ENCODE measurements around the gene MFRP.

Gene MFRP

GRCh38 chr11:119318240-119319135, 28.0 kb downstream of the MFRP start:
- DNase-seq (ENCODE audit: low spot score) = no peak

DNA sequence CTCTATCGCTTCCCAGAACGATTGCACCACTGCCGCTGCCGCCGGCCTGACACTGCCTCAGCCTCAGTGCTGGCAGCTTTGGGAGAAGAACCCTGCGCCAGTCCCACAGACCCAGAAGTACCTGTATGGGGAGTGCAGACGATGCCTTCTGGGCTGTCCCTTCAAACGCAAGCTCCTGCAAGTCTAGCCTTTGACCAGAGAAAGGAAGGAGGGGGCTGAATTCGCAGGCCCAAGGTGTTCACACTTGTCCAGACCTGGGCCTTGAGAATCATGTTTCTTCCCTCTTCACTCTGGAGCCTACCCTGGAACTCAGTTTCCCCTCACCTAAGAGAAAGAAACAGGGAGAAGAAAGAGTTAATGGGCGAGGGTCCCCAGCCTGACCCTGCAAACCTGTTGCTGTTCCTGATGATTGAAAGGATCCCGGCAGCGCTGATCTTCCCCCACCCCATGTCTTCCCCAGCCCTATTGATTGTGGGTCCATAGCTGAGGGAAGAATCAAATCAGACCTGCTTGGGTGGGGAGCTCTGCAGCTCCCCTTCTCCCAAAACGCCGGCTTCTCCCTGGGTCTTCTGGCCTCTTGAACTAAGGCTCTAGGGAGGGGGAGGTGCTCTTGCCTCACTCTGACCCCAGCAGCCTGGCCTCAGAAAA, 28.8 kb downstream of the MFRP start:
- DNase-seq (ENCODE audit: low spot score) = no peak

DNA sequence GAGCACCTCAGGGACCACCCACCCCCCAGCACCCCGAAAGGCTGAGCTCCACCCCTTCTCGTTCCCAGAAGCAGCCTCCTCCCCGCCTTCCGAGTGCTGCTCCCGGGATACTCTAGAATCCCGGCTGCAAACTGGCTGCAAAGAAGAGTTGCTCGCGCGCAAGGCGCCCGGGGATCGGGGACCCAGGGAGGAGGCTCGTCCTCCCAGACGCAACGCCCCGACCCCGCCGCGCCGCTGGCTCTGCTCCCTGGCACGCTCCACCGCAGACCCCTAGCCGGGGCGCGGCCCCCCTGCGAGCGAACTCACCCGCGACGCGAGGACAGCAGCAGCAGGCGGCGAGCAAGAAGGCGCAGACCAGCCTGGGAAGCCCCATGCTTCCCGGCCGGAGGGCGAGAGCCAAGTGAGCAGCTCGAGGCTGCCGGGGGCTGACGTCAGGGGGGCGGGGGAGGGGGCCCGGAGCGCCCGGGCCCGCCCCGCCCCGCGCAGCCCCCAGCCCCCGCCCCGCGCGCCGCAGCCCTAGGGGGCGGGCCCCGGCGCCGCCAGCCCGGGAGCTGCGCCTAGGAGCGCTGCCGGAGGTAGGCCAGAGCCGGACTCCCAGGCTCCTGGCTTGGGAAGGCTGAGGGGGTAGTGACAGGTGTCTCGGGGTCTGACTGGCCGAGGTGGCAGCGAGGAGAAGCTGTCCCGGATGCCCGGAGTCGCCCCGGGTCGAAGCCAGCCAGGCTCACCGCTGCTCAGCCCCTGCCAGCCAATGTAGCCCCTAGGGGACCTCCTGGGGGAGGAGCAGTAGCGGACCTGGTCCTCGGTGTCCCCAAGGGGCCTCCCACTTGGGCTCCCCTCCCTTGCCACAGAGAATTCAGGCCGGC, 29.5 kb downstream of the MFRP start, which contains the start of gene MCAM:
TSS of gene MCAM (minus strand) at position 402 of the 863 bp plus-strand sequence. CDS start at position 373, 29 bp downstream.
- no peak for DNase-seq (ENCODE audit: low spot score)

DNA sequence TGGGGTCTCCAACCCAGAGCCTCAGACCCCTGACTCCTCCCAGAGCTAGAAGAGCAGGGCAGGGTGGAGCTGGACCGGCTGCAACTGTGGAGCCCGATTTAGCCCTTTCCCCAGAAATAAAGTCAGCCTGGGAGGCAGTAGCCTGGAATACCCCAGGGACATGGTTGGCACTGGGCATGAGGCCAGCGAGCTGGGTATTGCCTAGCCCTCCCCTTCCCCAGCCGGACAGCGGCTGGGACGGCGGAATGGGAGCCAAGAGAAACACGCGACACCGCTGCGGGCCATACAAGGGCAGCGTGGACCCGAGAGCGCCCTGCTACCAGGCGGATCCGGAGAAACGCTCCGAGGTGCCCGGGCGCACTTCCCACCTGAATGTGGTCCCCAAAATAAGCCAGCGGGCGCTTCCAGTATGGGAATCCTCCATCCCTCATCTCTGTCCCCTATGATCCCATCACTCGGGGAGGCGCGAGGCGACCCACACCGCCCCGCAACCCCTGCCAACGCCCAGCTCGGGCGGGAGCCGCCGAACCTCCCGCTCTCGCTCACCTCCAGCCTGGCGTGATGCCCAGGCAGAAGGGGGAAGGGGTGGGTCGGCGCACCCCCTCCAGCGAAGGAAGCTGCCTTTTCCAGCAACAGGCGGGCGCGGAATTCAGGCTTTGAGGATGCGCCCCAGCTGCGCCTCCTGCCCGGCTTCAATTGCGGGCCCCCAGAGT, 30.3 kb downstream of the MFRP start:
- no peak for DNase-seq (ENCODE audit: low spot score)

DNA sequence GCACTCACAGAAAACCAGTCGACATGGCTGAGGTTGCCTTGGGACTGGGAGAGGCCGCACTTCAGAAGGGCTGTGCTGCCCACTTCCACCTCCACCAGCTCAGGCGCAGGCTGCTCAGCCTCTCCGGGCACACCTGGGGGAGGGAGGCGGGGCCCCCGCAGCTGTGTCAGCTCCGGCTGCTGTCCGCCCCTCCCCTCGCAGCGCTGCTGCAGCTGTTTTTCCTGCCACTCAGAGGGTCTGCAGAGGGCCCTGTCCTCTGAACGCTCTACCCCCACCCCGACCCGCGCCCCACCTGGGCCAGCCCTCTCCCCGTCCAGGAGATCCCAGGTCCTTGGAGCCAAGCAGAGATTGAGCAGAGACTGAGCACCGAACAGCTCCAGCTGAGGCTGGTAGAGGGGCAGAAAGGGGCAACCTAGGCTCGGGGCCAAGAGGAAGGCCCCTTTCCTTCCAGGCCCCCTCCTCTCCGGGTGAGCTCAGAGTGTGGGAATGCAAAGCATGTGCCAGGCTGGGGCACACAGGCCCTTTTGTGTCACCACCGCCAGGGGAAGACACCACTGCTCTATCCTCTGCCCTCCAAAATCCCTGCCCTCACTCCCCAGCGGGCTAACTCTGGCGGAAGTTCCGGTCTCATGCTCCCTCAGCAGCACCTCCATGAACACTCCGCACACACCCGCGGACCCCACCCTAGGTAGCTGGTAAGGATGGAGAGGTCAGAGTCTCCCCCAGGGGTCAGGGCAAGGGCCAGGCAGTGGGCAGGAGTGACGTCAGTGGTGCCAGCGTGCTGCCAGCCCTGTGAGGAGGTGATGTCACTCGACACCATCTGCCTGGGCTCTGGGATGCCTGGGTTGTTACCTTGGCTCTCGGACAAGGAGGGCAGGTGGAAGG, 31.1 kb downstream of the MFRP start:
- DNase-seq (ENCODE audit: low spot score) = no peak

DNA sequence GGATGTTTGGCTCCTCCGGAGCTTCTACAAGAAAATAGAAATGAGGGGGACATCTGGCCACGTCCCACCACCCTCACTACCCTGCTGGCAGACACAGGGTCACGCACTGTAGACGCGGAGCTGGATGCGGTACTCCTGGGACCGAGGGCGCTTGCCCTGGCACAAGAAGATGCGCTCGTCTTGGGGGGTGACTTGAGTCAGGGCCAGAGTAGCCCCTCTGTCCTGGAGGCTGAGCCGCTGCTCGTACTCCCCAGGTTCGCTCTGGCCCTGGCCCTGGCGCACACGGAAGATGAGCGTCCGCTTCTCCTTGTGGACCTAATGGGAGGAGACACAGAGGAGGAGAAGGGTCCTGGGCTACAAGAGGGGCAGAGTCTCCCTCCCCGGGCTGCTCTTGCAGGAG, 31.8 kb downstream of the MFRP start:
- no peak for DNase-seq (ENCODE audit: low spot score)

DNA sequence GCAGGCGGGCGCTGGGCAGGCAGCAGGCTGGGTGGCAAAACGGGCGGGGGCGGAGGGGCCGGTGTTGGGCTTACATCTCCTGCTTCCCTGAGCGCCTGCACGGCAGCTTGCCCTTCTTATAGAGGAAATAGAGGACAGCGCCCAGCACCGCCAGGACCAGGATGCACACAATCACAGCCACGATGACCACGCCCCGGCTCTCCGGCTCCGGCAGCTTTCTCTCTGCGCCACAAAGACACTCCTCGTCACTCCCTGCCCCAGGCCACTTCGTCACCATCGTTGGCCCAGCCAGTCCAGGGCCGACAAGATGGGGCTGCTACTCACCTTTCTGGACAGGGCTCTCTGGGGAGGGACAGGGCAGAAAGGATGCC, 35.8 kb downstream of the MFRP start:
- DNase-seq (ENCODE audit: low spot score) = no peak

DNA sequence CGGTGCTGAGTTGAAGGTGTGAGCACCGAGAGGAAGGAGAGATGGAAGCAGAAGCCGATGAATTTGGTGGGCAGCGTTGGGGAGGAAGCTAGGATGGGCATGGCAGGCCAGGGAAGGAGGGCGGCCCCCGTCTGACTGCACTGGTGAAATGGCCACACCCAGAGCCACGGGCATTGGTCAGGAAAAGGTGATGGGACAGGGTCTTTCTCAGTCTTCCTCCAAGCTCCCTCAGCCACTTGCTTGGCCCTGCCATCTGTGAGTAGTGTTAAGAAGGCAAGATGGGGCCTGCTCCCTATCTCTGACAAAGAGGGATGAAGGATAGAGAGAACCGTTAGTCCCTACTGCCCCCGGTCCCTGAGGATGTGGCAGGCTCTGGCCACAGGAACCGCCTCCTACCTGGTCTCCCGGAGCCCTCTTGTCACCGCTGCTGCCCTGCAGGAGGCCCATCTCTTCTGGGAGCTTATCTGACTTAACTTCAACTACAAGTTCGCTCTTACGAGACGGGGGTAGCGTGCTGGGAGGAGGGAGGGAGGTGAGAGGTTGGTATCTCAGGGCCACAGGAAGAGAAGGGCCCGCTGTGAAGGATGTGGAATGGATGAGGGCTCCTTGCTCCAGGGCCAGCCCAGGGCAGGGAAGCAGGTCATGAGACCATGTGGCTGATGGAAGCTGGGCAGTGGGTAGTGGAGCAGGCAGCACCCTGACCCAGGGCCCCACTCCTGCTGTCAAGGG, 36.4 kb downstream of the MFRP start:
- DNase-seq (ENCODE audit: low spot score) = no peak

DNA sequence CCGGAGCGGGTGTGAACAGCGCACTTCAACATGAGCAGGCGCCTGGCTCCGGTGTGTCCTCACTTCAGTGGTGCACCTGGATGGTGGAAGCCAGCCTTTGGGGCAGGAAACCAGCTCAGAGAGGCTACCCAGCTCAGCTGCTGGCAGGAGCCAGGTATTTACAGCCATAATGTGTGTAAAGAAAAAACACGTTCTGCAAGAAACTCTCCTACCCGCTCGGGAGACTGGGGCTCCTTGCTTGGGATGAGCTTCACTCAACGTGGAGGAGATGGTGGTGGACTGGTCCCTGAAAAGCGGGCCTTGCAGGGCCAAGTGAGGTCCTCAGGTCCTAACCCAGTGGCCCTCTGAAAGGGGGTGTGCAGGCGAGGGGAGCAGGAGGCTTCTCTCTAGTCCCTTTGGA, 37.1 kb downstream of the MFRP start:
- DNase-seq (ENCODE audit: low spot score) = no peak

GRCh38 chr11:119307974-119308373, 38.5 kb downstream of the MFRP start:
- DNase-seq (ENCODE audit: low spot score) = no peak

GRCh38 chr11:119307219-119307618, 39.3 kb downstream of the MFRP start:
- DNase-seq (ENCODE audit: low spot score) = no peak

DNA sequence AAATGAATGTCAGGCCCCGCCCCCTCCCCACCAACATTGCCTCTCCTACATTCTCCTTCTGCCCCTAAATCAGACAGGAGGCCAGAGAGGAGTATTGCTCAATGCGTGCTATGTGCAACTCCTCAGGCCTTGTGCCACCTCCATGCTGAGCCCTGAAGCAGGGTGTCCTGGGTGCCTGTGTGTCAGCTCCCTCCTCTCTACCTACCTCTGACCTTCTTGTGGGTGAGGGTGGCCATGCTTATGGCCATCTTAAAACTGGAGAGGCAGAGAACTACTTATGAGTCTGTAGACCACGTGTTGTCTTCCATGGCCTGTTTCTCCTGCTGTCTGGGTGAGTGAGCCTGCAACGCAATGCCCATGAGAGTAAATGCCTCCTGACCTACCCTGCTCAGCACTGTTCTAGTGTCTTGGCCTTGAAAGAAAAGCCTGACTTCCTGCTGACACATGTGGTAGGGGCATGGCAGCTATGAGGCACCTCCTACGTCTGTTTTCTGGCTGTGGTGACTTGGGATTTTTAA, 40.1 kb downstream of the MFRP start:
- no peak for DNase-seq (ENCODE audit: low spot score)

DNA sequence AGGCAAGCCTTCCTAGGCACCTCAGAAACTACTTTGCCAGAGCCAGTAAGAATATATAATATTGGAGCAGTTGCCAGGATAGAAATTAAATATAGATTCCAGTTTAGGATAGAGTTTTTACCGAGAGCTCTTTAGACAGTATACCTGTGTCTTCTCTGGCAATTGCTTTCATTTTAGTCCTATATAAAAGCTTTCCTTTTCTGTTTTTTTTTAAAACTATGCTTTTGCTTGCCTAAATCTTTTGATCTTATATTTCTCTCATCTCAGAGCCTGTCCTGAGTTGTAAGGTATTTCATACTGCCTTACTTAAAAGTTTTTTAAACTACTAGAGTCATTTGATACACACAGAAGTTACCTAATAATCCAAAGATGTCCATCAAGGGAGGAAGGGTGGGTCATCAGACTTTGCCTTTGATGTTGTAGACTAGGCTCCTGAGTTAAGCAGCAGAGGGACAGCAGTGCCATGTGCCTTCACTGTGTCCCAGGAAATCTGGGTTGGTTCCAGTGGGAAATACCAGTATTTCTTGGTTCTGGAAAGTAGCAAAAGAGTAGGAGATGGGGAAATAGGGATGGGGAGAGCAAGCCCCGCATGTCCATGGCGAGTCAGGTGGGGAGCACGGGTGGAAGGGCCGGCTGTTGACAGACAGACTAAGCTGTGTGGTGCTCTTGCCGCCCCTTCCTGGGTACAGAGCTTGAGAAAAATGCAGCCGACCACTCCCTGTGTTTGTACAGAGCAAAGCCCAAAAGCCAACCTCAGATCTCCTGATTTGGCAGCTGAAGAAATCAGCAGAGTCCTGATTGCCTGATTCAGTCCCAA, 40.7 kb downstream of the MFRP start:
- no peak for DNase-seq (ENCODE audit: low spot score)

DNA sequence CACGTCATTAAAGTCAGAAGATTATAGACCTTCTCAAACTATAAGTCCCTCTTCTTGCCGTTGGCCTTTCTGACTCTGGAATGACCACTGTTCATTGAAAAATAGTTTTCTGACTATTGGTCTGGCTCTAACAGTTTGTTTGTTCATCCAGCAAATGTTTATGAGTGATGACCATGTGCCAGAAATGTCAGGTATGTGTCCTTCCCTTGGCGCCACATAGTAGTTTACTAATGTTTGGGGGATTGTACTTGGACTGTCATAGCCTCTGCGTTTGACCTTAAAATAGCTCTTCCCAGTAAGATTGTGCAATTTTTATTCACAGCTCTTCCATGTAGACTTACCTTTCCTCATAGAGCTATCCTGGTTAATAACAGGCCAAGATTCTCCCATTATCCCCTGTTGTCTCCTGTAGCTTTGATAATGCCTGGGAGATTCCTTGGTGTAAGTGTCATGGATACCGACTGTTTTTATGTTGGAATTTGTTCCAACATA, 43.2 kb downstream of the MFRP start:
- DNase-seq (ENCODE audit: low spot score) = no peak

GRCh38 chr11:119300198-119300964, 46.1 kb downstream of the MFRP start:
- DNase-seq (ENCODE audit: low spot score) = no peak

DNA sequence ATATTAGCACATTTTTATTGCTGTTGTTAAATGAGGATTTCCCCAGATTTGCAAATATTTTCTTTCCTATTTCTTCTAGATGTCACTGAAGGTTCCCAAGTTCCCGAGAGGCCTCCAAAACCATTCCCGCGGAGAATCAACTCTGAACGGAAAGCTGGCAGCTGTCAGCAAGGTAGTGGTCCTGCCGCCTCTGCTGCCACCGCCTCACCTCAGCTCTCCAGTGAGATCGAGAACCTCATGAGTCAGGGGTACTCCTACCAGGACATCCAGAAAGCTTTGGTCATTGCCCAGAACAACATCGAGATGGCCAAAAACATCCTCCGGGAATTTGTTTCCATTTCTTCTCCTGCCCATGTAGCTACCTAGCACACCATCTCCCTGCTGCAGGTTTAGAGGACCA, 47.1 kb downstream of the MFRP start:
- no peak for DNase-seq (ENCODE audit: low spot score)

DNA sequence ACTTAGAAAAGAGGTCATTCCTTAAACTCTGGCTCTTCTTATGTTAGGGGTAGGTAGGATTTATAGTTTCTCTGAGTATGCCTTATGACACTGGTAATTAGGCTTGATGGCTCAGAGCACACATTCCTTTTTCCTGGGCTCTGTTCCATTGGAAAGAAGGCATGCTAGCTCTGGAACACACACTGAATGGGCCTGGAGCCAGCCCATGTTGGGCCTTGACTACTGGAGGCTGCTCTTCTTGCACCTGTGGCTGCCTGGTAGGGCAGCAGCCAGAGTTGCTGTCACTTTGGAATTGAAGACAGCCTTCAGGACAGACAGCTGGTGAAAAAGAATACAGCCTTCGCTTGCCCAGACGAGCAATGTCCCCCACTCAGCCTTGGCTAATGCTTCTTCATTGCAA, 47.8 kb downstream of the MFRP start:
- DNase-seq (ENCODE audit: low spot score) = no peak

DNA sequence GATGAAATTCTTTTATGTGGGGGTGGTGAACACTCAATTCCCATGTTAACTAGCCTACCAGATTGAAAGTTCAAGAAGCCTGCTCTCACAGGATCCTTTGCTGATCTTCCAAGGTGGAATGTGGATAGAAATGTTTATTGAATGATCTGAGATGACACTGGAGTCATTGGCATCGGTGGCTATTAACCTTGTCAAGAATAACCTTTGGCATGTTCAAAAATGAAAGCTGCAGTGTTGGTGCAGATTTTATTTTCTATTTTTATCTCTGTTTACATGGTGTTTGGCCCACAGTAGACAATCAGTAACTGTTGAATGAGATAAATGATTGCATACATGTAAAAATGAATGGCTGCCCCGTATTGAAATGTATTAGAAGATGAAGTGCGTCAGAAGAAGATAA, 48.6 kb downstream of the MFRP start:
- no peak for DNase-seq (ENCODE audit: low spot score)

All from hematopoietic multipotent progenitor cell treated with erythropoietin and hydrocortisone succinate and interleukin-3 and kit ligand, for 15 days (in vitro differentiated cells).